Neural cell (in vitro differentiated cells): Measurements from ENCODE around the gene ADAMTS16. TPM values are rescaled to one million over a fixed set of nuclear protein-coding genes. Genes with fewer than 3 reads are reported as not detected.

Experiments used
- H2AFZ ChIP-seq: fragments of 200-600, 300-800 bp; sonication (generic), shearing (Covaris generic); 2 replicates; pipeline ENCODE4 v1.6.0; 2014; ENCODE audit warnings: low read depth, mild to moderate bottlenecking, antibody characterized with exemption, low read length, moderate library complexity
- H3F3A ChIP-seq: fragments of 200-600 bp; shearing (Covaris generic); 2 replicates; pipeline ENCODE4 v1.6.1; 2016; ENCODE audit warnings: mild to moderate bottlenecking, moderate library complexity, mixed read lengths, antibody characterized with exemption, low read length; ENCODE audit not compliant: insufficient read depth, poor library complexity, severe bottlenecking
- H3K27ac ChIP-seq: fragments of 200-600, 300-800 bp; sonication (generic), shearing (Covaris generic); 2 replicates; pipeline ENCODE4 v1.5.1; 2014; ENCODE audit warnings: mild to moderate bottlenecking, low read length, moderate library complexity
- H3K27me3 ChIP-seq: fragments of 300-800, 200-600 bp; sonication (generic), shearing (Covaris generic); 2 replicates; pipeline ENCODE4 v1.6.0; 2014; ENCODE audit warnings: mild to moderate bottlenecking, low read depth, low read length, moderate library complexity; ENCODE audit not compliant: insufficient read depth
- H3K36me3 ChIP-seq: fragments of 300-800, 200-600 bp; sonication (generic), shearing (Covaris generic); 2 replicates; pipeline ENCODE4 v1.5.1; 2014; ENCODE audit warnings: mild to moderate bottlenecking, antibody characterized with exemption, low read length, moderate library complexity; ENCODE audit not compliant: insufficient read depth
- H3K4me2 ChIP-seq: fragments of 300-800, 200-600 bp; sonication (generic), shearing (Covaris generic); 2 replicates; pipeline ENCODE4 v1.6.0; 2014; ENCODE audit warnings: mild to moderate bottlenecking, low read length
- H3K4me3 ChIP-seq: fragments of 300-800, 200-600 bp; sonication (generic), shearing (Covaris generic); 2 replicates; pipeline ENCODE4 v1.5.1; 2014; ENCODE audit warnings: mild to moderate bottlenecking, low read length, moderate library complexity
- H3K79me2 ChIP-seq: fragments of 200-600 bp; shearing (Covaris generic); replicated peaks from 2 replicates; pipeline ENCODE4 v1.6.0; 2014; ENCODE audit warnings: mild to moderate bottlenecking, low read length, moderate library complexity; ENCODE audit not compliant: insufficient read depth
- H3K9ac ChIP-seq: fragments of 300-800, 200-600 bp; sonication (generic), shearing (Covaris generic); 2 replicates; pipeline ENCODE4 v1.6.1; 2016; ENCODE audit warnings: mild to moderate bottlenecking, low read length, mixed read lengths
- H3K9me2 ChIP-seq: fragments of 200-600 bp; shearing (Covaris generic); 2 replicates; pipeline ENCODE4 v1.6.1; 2016; ENCODE audit warnings: mild to moderate bottlenecking, low read length, mixed read lengths; ENCODE audit not compliant: insufficient read depth
- H3K9me3 ChIP-seq: fragments of 200-600, 300-800 bp; sonication (generic), shearing (Covaris generic); 2 replicates; pipeline ENCODE4 v1.6.1; 2016; ENCODE audit warnings: mild to moderate bottlenecking, mixed run types, low read length, moderate library complexity, mixed read lengths
- H4K20me1 ChIP-seq: fragments of 200-600 bp; shearing (Covaris generic); 2 replicates; pipeline ENCODE4 v1.6.1; 2016; ENCODE audit warnings: mild to moderate bottlenecking, mixed run types; ENCODE audit not compliant: insufficient read depth
- EP300 ChIP-seq: fragments of 450-650 bp; conservative IDR thresholded peaks from 2 replicates; pipeline ENCODE4 v1.6.1; 2014; ENCODE audit warnings: antibody characterized with exemption, mild to moderate bottlenecking, moderate library complexity; ENCODE audit not compliant: poor library complexity, severe bottlenecking
- EZH2 ChIP-seq: fragments of 200-600, 300-800 bp; shearing (Covaris generic), sonication (generic); IDR thresholded peaks from 2 replicates; pipeline ENCODE4 v1.6.1; 2014; ENCODE audit warnings: antibody characterized with exemption, low read length, borderline replicate concordance, mild to moderate bottlenecking; ENCODE audit not compliant: insufficient read depth, poor library complexity, severe bottlenecking
- MXI1 ChIP-seq: fragments of 450-650 bp; conservative IDR thresholded peaks from 2 replicates; pipeline ENCODE4 v1.6.1; 2014; ENCODE audit warnings: antibody characterized with exemption, mild to moderate bottlenecking; ENCODE audit not compliant: poor library complexity, severe bottlenecking
- POLR2AphosphoS5 ChIP-seq: IDR thresholded peaks from 2 replicates; pipeline ENCODE4 v1.6.1; 2012
- RAD21 ChIP-seq: fragments of 450-650 bp; conservative IDR thresholded peaks from 2 replicates; pipeline ENCODE4 v1.6.1; 2014; ENCODE audit warnings: antibody characterized with exemption, mild to moderate bottlenecking, moderate library complexity
- REST ChIP-seq: IDR thresholded peaks from 2 replicates; pipeline ENCODE4 v1.6.1; 2012; ENCODE audit warnings: borderline replicate concordance
- SMC3 ChIP-seq: fragments of 450-650 bp; conservative IDR thresholded peaks from 2 replicates; pipeline ENCODE4 v1.6.1; 2014; ENCODE audit warnings: antibody characterized with exemption, mild to moderate bottlenecking, moderate library complexity; ENCODE audit not compliant: poor library complexity
- TAF1 ChIP-seq: IDR thresholded peaks from 2 replicates; pipeline ENCODE4 v1.6.1; 2012; ENCODE audit warnings: low read depth
- polyA plus RNA-seq: library from polyadenylated mRNA; depleted of rRNA; stranded (reverse); fragments of >200 nt; gene quantifications from 2 replicates; pipeline ENCODE4 v1.2.3, GENCODE V29; 2014
- TF ChIP-seq, protein P1 (sequence below): fragments of 450-650 bp; IDR thresholded peaks from 2 replicates; pipeline ENCODE4 v1.5.1; 2014; ENCODE audit warnings: antibody characterized with exemption, mild to moderate bottlenecking, moderate library complexity; ENCODE audit not compliant: poor library complexity, severe bottlenecking

The ADAMTS16 gene
- polyA plus RNA-seq, 1 donor from 2014 or later, result 1.3 TPM

GRCh38 chr5:5309645-5310044 lies 169.5 kb downstream of the ADAMTS16 start:
- Histone ChIP-seq H3K9me3 (no peaks in the 10 kb centered on the region), H3K4me2 (no peak overlapping the region), H3K4me3 (no peak overlapping the region), H4K20me1 (no peaks in the 10 kb centered on the region), H2AFZ (no peak overlapping the region), H3K9me2 (no peaks in the 10 kb centered on the region), H3F3A (no peaks in the 10 kb centered on the region), H3K9ac (no peak overlapping the region), H3K79me2 (no peaks in the 10 kb centered on the region), H3K27ac (no peak overlapping the region), H3K27me3 (no peaks in the 10 kb centered on the region), H3K36me3 (no peaks in the 10 kb centered on the region)
- TF ChIP-seq MXI1 (no peak), SMC3 (no peak)

DNA sequence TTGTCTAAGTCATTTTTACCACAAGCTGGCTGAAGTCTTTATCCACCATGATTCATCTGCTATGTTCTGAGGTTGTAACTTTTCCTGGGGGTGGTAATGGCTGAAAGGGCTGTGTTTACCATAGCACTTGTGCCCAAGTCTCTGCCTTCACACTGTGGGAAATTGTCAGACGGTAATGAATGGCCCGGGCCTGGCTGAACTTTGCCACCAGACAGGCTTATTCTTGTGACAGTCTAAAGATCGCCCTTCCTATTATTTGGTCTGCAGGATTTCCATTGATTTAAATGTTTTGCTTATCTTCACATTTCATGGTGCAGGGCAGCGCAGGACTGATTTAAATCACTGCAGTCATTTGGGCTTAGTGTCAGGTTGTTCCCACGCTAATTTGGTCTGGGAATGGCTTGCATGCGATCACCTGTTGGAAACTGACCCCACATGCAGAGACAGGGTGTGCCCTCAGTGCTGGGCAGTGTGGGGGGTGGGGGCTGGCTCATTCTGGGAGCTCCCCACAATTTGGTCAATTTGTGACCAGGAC lies 173.0 kb downstream of the ADAMTS16 start:
- Histone ChIP-seq H3K79me2 (no peaks in the 10 kb centered on the region), H3K9ac (no peak overlapping the region), H3K9me2 (no peaks in the 10 kb centered on the region), H3K9me3 (no peaks in the 10 kb centered on the region), H3K36me3 (no peaks in the 10 kb centered on the region), H2AFZ (no peak overlapping the region), H3K27ac (no peak overlapping the region), H4K20me1 (no peaks in the 10 kb centered on the region), H3K4me2 (no peak overlapping the region), H3K4me3 (no peak overlapping the region), H3F3A (no peaks in the 10 kb centered on the region), H3K27me3 (no peaks in the 10 kb centered on the region)
- no peak for TF ChIP-seq SMC3
- TF ChIP-seq, protein P1, sequence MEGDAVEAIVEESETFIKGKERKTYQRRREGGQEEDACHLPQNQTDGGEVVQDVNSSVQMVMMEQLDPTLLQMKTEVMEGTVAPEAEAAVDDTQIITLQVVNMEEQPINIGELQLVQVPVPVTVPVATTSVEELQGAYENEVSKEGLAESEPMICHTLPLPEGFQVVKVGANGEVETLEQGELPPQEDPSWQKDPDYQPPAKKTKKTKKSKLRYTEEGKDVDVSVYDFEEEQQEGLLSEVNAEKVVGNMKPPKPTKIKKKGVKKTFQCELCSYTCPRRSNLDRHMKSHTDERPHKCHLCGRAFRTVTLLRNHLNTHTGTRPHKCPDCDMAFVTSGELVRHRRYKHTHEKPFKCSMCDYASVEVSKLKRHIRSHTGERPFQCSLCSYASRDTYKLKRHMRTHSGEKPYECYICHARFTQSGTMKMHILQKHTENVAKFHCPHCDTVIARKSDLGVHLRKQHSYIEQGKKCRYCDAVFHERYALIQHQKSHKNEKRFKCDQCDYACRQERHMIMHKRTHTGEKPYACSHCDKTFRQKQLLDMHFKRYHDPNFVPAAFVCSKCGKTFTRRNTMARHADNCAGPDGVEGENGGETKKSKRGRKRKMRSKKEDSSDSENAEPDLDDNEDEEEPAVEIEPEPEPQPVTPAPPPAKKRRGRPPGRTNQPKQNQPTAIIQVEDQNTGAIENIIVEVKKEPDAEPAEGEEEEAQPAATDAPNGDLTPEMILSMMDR, result no peak
- no peak for TF ChIP-seq EZH2
- TF ChIP-seq EP300, result no peak
- no peak for TF ChIP-seq MXI1
- no peak for TF ChIP-seq POLR2AphosphoS5
- no peak for TF ChIP-seq REST
- TF ChIP-seq TAF1, result no peak
- TF ChIP-seq RAD21, result no peak

GRCh38 chr5:5314166-5314565 lies 174.0 kb downstream of the ADAMTS16 start:
- Histone ChIP-seq H3K27ac (no peak overlapping the region), H3K9me3 (no peaks in the 10 kb centered on the region), H3F3A (no peaks in the 10 kb centered on the region), H4K20me1 (no peaks in the 10 kb centered on the region), H3K27me3 (no peaks in the 10 kb centered on the region), H3K36me3 (no peaks in the 10 kb centered on the region), H3K79me2 (no peaks in the 10 kb centered on the region), H3K4me2 (no peak overlapping the region), H2AFZ (no peak overlapping the region), H3K4me3 (no peak overlapping the region), H3K9me2 (no peaks in the 10 kb centered on the region), H3K9ac (no peak overlapping the region)
- TF ChIP-seq EP300 (no peak), POLR2AphosphoS5 (no peak), RAD21 (no peak), EZH2 (no peak), SMC3 (no peak), TAF1 (no peak), REST (no peak), MXI1 (no peak)
- TF ChIP-seq, protein P1, result no peak
